CD4-positive, alpha-beta T cell treated with Interleukin-15 for 4 hours (primary cell): ENCODE measurements around the gene STAT5B.

Experiments
- DNase-seq: peaks from one replicate; pipeline ENCODE4 v3.0.0-alpha.2; 2020; ENCODE audit warnings: low spot score

STAT5B gene

GRCh38 chr17:42179911-42180410, 96.2 kb downstream of the STAT5B start:
- DNase-seq, result no peak

- no peak for DNase-seq
Measured at GRCh38 chr17:42179335-42179734, 96.9 kb downstream of the STAT5B start.

- no peak for DNase-seq
Measured at GRCh38 chr17:42178817-42179216, 97.4 kb downstream of the STAT5B start.

GRCh38 chr17:42177684-42178083, 98.5 kb downstream of the STAT5B start:
- no peak for DNase-seq

GRCh38 chr17:42174126-42174783, 101.9 kb downstream of the STAT5B start:
- no peak for DNase-seq

GRCh38 chr17:42171831-42172230, 104.4 kb downstream of the STAT5B start:
- no peak for DNase-seq

GRCh38 chr17:42169351-42169750, 106.8 kb downstream of the STAT5B start:
- no peak for DNase-seq

- DNase-seq, result no peak
Measured at GRCh38 chr17:42167807-42168206, 108.4 kb downstream of the STAT5B start.

- no peak for DNase-seq
Measured at GRCh38 chr17:42166196-42166763, 109.9 kb downstream of the STAT5B start.

- DNase-seq, result no peak
Measured at GRCh38 chr17:42165751-42166150, 110.4 kb downstream of the STAT5B start.

- DNase-seq, result no peak
Measured at GRCh38 chr17:42163696-42164407, 112.3 kb downstream of the STAT5B start.

GRCh38 chr17:42163113-42163512, 113.1 kb downstream of the STAT5B start:
- peak; percentile 19 for DNase-seq

GRCh38 chr17:42160531-42160910, 115.7 kb downstream of the STAT5B start:
- no peak for DNase-seq

GRCh38 chr17:42159796-42160530, 116.2 kb downstream of the STAT5B start:
- no peak for DNase-seq

- no peak for DNase-seq
Measured at GRCh38 chr17:42155614-42156045, 120.6 kb downstream of the STAT5B start.

- no peak for DNase-seq
Measured at GRCh38 chr17:42153919-42154742, 122.1 kb downstream of the STAT5B start.
